A673 (cell line): ENCODE results near the gene SLC35E3.

ENCODE experiments used
- CTCF ChIP-seq: fragments of 300-800, 200-600 bp; sonication (generic); conservative IDR thresholded peaks from 2 replicates; pipeline ENCODE4 v1.5.1; 2017; ENCODE audit warnings: low read depth, mild to moderate bottlenecking, antibody characterized with exemption, low read length, moderate library complexity, mixed read lengths
- EZH2 ChIP-seq: fragments of 200-600 bp; sonication (generic); IDR thresholded peaks from 2 replicates; pipeline ENCODE4 v1.6.1; 2017; ENCODE audit warnings: borderline replicate concordance, low read depth, mild to moderate bottlenecking, mixed read lengths, antibody characterized with exemption, low read length; ENCODE audit not compliant: poor library complexity, severe bottlenecking

- TF ChIP-seq CTCF (no peak), EZH2 (no peak)
These were observed 31.1 kb downstream of the SLC35E3 start for GRCh38 chr12:68776976-68777610.
